Loucy (cell line): ENCODE measurements around the gene SUPT4H1.

Experiments
- EZH2phosphoT487 ChIP-seq: fragments of 200-600 bp; IDR thresholded peaks from 2 replicates; pipeline ENCODE4 v1.6.1; 2018; ENCODE audit warnings: antibody characterized with exemption, mild to moderate bottlenecking, moderate library complexity, borderline replicate concordance
- TF ChIP-seq, protein P1 (sequence below): fragments of 200-600 bp; sonication (generic); conservative IDR thresholded peaks from 2 replicates; pipeline ENCODE4 v1.5.1; 2014; ENCODE audit warnings: mild to moderate bottlenecking, antibody characterized with exemption, low read length

DNA sequence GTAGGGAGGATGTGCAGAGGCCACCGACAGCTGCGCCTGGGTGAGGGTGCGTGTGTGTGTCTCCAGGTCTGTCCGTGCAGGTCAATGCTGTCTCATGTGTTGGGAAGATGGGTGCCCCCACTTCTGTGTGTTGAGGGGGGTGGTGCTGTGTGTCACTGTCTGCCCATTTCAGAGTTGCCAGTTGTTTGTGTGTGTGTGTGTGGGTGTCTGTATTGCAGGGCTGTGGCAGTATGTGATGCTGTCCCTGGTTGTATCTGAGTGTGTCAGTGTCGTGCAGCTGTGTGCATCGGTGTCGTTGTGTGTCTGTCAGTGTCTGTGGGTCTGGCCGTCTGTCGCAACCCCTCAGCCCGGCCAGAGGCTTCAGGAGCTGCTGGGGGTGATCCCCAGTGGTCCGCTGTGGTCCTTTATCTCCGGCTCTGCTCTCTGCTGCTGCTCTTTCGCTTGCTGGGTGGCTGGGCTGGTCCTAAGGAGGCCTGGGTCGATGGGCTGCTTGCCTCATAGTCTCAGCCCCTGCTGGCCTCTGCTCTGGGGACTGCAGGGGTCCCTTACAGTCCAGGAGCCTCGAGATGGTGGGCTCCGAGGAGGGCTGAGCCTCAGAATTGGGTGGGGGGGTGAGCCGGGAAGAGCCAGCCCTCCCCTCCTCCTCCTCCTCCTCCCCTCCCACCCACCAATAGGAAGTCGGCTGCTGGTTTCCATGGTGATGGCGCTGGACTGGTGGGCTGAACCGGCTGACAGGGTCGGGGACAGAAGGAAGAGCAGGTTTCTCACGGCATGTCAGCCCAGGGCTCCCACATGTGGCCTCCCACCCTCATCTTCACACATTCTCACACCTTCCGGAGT is 23.6 kb downstream of the SUPT4H1 start, which contains the start of gene TSPOAP1:
- TF ChIP-seq, protein P1, sequence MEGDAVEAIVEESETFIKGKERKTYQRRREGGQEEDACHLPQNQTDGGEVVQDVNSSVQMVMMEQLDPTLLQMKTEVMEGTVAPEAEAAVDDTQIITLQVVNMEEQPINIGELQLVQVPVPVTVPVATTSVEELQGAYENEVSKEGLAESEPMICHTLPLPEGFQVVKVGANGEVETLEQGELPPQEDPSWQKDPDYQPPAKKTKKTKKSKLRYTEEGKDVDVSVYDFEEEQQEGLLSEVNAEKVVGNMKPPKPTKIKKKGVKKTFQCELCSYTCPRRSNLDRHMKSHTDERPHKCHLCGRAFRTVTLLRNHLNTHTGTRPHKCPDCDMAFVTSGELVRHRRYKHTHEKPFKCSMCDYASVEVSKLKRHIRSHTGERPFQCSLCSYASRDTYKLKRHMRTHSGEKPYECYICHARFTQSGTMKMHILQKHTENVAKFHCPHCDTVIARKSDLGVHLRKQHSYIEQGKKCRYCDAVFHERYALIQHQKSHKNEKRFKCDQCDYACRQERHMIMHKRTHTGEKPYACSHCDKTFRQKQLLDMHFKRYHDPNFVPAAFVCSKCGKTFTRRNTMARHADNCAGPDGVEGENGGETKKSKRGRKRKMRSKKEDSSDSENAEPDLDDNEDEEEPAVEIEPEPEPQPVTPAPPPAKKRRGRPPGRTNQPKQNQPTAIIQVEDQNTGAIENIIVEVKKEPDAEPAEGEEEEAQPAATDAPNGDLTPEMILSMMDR: no peak
- no peak for TF ChIP-seq EZH2phosphoT487
